EH (cell line): ENCODE measurements around the gene TSPOAP1.
"Not testable (repeated sequence)": the region's sequence is repeated elsewhere in the genome, so short reads cannot be mapped to it uniquely, and the experiment has no call there.

Source experiments
- DNase-seq: peaks from one replicate; pipeline ENCODE4 v3.0.0-alpha.2; 2015; ENCODE audit warnings: low read depth

Gene TSPOAP1

DNA sequence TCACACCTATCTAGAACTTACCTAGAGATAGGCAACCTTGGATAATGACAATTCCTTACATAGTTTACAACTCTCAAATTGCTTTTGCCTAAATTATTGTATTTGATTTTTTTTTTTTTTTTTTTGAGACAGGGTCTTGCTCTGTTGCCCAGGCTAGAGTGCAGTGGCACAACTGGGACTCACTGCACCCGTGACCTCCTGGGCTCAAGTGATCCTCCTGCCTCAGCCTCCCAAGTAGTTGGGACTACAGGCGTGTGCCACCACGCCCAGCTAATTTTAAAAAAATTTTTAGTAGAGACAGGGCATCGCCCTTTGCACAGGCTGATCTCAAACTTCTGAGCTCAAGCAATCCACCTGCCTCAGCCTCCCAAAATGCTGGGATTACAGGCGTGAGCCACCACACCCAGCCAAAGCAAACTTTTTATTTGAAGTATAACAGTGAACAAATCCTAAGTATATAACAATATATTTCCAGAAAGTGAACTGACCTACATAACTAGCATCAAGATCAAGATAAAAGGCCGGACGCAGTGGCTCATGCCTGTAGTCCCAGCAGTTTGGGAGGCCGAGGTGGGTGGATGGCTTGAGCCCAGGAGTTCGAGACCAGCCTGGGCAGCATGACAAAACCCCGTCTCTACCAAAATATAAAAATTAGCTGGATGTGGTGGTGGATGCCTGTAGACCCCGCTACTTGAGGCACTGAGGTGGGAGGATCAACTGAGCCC, 12.7 kb upstream of the TSPOAP1 start:
- not testable (repeated sequence) for DNase-seq

DNA sequence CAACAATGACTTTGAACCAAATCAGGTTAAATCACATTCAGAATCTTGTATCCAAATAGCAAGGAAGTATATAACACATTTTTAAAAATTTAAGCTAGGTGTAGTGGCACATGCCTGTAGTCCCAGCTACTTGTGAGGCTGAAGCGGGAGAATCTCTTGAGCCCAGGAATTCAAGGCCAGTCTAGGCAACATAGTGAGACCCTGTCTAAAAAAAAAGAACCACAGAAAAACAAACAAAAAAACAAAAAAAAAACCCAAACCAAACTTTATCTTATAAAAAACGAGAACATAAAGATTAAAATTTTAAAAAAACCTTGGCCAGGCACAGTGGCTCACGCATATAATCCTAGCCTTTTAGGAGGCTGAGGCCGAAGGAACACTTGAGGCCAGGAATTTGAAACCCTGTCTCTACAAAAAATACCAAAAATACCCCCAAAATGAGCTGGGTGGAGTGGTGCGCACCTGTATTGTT, 11.8 kb upstream of the TSPOAP1 start:
- DNase-seq: no peak

DNA sequence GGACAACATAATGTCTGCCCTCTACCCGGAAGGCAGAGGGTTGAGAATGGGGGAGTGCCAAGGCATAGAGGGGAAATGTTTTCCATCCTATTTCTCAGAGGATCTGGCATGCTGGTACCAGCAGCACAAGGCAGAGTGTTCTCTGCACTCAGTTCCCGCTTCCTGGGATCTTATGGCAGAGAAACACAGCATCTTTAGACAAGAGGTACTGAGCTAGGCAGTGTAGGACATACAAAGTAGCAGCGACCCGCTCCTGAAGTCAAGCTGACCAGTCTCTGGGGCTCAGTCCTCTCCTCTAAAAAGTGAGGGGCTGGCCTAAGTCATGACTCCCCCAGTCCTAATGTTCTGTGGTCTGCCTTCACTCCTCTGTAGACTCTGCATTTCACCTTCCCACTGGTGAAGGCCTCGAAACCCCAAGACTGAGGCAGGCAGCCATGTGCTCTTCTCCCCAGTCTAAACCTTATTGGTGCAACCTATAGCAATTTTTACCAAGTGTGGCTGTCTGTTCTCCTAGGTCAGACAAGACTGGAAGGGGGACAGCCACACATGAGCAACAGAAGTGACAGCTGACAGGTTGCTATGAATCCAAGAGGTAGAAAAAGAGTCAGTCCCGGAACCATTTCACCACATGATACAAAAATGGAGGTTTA, 11.3 kb upstream of the TSPOAP1 start:
- DNase-seq: no peak

DNA sequence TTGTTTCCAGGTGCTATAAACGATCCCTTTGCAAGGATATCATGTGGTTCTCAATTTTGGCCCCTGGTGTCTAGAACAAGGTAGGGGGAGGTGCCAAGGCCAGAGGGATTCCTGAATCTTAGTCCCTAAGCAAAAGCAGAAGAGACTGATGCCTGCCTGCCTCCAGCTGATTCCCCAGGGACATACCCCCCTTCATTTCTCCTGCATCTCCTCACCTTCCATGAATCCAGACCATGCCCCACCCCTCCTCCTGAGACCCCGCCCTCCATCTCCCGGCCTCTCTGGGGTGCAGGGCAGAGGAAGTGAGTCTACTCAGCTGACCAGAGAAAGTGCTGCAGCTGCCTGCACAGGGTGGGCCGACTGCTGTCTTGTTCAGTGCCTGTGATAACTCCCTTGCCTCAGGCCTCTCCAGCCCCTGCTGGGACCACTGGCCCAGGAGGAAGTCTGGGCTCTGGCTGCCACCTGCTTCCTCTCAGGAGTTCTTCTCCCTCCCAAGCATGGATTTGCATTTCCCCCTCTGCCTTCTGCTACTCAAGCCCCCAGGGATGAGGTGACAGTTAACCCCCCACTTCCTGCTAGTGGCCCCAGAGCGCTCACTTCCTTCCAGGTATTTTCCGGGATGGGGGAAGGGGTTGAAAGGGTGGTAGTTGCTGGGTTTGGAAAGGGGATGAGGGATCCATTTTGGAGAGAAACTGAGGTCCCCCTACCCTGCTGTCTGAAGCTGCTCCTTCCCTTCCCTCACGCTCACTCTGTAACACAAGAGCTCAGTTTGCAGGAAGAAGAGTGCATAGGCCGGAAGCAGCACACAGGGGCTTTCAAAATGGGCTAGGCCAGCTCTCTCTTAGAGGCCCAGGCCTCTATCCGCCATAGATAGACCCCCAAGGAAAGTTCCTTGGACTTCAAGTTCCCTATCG, 10.5 kb upstream of the TSPOAP1 start:
- peak; percentile 91 for DNase-seq

DNA sequence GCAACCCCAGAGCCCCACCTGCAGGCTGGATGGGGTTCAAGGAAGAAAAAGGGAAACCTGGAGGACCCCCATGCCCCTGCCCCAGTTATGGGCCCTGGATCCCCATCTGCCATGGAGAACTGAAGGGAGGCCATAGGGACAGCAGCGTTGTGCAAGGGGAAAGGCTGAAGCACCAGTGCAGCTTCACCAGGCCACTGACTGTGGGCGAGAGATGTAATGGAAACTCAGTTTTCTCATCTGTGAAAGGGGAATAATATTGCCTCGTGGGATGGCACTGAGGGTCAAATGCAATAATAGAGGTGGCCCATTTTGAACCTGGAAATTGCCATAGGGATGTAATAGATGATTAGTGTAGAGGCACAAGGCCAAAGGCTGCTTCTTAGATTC, 9.9 kb upstream of the TSPOAP1 start:
- DNase-seq: no peak

DNA sequence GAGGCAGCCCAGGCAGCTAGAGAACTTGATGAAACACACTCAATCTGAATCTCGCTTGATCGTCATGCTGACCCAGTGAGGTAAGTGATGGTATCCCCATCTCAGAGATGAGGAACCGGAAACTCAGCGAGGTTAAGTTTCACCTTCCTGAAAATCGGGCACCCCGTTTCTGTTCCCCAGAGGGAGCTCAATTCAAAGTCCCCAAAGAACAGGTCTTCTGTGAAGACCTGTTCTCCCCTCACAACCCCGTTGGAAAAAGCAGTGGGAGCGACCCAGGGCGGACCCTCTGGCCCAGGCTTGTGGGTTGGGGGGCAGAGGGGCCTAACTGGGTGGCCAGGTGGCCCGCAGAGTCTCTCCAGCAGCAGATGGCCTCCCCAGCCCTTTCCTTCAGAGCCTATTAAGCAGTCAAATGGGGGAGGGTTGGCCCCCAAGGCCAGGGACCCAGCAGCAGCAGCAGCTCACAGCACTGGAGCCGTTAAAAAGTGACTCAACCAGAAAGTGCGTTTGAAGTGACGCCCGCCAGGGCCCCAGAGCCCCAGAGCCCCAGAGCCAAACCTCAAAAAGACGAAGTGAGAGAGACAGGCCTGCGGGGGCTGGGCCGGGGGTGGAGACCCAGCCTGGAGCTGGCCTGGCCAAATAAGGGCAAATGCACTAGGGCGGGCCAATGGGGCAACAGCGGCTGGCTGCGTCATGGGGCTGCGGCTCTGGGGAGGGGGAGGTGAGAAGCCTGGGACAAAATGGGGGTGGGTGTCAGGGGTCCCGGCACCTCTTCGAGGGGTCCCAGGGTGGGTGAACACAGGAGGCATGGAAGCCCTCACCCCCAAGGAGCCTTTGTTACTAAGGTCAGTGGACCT, 9.2 kb upstream of the TSPOAP1 start:
- DNase-seq: peak; percentile 97

DNA sequence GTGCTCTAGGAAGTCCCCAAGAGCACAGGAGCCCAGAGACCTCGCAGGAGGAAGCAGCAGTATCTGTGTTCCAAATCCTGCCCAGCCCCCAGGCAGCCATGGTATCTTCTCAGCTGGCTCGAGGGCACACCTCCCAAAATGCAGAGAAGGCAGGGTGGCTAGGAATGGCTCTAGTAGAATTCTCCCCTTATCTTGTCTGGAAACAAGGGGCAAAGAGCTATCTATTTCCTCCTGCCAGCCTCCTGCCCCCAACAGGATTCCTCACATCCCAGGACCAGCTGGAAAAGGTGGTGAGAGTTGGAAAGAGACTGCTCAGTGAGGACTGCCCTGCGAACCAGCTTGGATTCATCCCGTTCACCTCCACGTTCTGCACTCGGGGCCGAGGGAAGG, 8.6 kb upstream of the TSPOAP1 start:
- peak; percentile 18 for DNase-seq

DNA sequence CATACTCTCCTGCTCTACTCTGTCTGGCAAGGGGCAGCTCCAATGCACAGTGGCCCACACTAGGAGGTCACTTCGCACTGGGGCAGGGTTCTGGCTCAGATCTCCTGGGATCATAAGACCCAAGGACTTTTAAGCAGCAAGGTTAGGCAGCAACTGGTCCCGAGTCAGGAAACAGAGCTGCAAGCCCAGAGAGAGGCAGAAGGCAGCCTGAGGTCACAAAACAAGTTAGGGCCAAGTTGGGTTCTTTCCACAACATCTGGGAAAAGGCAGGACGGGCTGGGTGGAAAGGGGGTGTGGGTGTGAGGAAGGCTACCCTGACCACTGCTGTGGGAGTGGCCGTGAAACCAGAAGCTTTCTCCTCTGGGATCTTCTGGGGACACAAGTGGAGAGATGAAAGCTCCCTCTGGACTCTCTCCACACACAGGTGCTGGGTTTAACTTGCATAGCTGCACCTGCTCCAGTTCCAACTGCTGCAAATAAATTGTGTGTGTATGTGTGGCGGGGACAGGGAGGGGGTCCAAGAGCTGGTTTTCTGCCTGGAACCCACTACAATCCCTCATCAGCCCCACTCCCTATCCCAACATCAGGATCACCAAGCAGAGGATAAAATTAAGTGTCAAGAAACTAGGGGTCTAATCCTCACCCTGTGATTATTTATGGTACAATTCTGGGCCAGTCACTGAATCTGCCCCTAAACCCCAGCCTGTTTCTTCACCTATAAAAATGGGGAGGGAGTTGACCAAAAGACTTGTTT, 8.0 kb upstream of the TSPOAP1 start:
- DNase-seq: peak; percentile 41

DNA sequence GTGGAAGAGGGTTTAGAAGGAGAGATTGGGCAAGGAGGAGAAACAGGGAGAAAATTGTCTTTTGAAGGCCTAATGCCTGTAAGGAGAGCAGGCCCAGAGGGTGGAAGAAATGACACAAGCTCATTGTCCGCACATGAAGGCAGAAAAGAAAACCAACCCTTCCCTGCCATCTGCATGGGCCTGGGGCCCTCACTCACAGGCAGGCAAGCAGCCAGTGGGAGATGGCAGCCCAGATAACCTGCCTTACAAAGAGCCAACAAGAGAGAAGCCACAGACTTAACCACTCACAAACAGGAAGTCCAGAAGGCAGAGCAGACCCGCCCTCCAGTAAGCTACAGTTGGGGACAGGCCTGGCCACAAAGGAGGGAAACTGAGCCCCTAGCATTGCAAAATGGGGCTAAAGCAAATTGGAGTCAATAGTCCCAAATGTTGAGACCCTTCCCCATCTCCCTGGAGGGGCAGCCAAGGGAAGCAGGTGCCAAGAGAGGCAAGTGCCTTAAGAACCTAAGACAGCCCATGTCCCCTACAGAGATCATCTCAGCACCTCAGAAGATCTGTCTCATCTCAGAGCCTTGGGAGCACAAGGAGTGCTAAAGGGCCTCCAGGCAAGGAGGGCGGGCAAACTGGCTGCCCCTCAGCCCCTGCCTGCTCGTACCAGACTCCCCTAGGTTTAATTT, 7.3 kb upstream of the TSPOAP1 start:
- DNase-seq: peak; percentile 32

DNA sequence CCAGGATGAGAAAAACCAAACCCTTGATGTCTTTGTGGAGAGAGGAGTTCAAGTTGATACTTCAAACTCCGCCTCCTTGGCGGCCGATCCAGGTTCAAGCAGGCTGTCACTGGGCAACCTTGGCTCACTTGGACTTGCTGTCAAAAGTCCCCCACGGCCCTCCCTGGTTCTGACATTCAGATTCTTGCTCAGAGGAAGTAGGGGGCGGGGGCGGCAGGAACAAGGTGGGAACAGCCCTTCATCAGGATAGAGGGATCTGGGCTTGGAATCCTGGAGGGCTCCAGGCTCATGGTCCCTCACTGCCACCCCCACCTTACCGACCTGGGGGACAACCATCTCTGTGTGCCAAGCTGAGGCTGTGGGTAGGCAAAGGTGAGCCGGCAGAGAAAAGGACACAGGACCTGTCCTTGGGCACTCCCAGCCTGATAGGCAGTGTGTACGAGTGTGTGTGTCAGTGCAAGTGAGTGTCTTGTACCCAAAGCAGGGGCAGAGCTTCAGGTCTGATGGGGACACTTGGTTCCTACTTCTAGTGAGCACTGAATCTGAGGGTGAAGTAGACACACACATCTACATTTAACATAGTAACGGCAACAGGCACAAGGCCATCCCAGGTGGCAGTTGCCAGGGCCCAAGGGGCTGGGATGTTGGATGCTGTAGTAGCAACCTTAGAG, 6.6 kb upstream of the TSPOAP1 start:
- DNase-seq: no peak

DNA sequence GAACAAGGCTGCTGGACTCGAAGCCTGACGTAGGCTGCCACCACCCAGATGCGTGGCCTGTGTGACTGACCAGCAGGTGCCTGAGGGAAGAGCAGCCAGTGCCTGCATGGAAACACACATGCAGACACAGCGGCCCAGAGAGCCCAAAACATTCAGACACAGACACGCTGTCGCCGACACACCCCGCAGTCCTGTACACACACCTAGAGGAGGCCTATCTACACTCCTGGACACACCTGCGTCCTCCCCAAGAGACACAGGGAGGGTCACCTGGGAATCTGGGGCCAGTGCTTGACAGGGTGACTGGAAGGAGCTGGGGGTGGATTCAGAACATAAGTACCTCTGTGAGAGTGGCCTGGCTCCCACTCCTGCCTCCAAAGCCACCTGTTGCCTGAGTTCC, 6.1 kb upstream of the TSPOAP1 start:
- no peak for DNase-seq

DNA sequence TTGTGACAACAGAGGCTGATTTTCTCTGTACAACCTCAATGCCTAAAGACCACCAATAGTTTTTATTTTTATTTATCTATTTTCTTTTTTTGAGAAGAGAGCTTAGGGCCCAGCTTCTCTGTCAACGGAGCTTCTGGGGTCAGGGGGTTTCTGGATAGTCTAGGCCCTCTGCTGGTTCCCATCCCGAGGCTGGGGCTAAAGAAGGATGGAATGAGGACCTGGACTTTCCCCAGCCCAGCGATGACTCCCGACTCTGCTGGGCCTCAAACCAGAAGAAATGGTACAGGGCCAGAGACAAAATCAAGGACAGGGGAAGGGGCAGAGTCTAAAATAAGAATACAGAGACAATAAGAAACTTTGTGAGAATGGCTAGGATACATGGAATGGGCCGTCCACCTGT, 5.7 kb upstream of the TSPOAP1 start:
- no peak for DNase-seq

DNA sequence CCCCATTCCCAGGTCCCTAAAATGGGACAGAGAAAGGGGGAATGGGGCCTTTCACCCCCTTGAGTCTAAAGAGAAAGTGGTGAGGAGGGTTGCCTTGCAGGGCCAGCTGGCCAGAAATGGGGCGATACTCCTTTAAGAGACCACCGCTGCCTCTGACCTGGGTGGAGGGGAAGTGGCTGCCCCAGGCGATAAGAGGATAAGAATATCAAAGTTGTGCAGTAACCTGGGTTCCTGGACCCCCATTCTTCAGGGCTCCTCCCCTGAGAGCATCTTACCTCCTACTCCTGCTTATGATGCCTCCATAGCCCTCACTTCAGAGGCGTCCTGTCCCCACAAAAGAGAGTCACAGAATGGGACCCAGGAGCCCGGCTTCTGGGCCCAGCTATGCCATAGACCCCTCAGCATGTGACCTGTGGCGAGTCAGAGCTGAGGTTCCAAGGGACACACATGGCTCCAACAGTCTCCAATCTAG, 5.2 kb upstream of the TSPOAP1 start:
- DNase-seq: no peak

DNA sequence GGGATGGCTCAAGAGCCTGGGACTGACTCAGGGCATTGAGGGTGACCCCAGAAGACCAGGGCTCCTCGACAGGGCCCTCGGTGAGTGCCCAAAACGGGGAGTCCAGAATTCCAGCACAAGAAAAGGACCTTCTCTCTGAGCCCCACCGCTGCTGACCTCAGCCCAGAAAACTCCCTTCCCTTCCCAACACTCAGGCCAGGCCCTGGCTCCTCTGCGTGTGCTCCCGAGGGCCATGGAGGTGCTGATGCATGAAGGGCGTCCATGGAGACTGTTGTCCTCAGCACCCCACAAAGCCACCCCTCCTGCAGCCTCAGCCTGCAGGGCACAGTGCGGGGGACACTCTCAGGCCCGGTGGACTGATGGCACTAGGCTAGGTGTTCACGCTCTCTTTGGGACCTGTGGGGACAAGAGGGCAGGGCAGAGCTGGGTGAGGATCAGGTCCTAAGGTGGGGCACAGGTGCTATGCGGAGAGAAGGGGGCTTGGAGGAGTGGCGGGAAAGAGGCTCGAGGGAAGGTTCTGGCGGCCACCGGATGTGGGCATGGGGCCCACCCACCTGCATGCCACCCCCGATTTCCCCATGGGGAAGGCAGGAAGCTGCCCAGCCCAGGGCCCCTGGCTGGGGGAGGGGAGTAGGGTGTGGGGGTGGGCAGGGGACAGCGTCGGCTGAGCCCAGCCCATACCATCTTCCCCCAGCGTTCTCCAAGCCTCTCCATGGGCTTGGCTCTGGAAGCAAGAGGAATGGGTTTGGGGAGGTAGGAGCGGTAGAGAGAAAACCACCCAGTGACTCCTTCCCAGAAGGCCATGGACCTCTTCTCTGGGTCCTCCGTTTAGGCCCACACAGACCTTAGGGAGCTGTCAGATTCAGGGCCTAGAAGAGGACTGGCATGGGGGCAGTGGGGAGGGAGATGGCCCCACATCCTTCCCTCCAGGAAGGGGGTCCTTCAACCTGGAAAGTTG, 4.5 kb upstream of the TSPOAP1 start:
- DNase-seq: no peak

DNA sequence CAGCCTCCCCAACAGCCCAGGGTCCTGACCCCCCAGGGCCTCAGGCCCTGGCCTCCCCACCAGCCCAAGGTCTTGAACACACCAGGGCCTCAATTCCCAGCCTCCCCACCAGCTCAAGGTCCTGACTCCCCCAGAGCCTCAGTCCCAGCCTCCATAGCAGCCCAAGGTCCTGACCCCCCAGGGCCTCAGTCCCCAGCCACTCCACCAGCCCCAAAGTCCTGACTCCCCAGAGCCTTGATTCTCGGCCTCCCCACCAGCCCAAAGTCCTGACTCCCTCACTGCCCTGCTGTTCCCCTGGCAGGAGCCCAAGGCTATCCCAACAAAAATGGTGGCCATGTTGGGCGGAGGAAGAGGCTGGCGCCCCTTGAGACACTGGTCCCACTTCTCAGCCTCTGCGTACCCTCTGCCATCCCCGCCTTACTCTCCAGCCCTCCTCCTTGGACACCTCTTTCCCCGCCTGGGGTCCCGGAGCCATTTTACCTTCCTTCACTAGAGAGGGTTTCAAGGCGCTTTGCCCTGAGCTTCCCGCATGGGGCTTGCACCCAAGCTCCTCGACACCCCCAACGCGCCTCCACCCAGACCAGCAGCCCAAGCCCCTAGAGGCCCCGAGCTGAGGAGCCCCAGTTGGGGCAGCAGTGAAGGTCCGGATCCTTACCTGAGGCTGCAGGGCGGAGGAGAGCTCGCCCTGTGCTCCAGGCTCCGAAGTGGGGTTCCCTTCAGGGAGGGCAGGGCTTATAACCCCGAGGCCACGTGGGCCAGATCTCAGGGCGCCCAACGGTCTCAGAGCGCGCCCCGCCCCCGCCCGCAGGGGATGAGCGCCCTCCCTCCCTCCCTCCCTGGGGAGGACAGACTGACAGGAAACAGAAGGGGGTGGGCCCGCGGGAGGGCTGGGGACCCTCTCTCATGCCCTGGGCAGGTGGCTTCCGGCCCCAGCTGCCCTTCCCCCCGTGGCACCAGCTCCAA, 3.5 kb upstream of the TSPOAP1 start:
- no peak for DNase-seq

DNA sequence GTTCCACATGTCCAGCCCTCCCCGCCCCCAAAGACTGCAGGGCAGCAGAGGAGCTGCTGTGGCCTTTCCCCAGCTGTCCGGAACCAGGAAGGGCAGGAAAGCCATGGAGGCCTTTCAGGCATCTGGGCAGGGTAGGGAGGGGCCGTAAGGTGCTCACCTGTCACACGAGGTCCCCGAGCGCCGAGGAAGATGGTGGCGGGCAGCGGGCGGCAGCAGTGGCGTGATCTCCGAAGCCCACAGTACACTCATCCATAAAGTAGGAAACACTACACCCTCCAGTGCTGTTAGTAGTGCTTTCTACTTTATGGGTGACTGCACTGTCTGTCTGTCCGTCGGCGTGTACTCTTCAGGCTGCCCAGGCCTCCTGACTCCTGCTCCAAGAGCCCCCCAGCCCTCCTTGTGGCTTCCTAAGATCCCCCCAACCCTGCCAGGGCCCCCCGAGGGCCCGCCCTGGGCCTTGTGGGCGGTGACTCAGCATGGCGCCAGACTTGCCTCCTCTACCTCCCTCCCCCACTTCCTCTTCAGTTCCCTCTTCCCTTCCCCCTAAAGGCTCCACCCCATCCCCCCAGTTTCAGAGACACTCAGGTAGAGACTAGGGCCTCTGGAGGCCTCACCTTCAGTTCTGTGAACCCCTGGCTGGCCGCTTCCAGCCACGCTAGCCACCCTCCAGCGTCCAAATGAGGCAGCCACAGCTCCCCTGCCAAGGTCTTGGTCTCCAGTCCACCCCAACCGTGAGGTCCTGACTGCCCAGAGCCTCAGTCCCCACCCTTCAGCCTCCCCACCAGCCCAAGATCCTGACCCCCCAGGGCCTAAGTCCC, 2.6 kb upstream of the TSPOAP1 start:
- no peak for DNase-seq
